Measurements from ENCODE around the gene IQCC. TPM values are rescaled to one million over a fixed set of nuclear protein-coding genes. Genes with fewer than 3 reads are reported as not detected.

Gene IQCC
- polyA plus RNA-seq, 1 of the 3 experiments (the other 2 are of a cell fraction), result 2.4 TPM

GRCh38 chr1:32221980-32222755 lies 16.7 kb downstream of the IQCC start, which contains the start of the genes EIF3I and TMEM234:
Gene EIF3I (plus strand): TSS chr1:32222407. CDS start chr1:32222442, 35 bp downstream.
Gene TMEM234 (minus strand): TSS chr1:32222353. CDS start chr1:32222322, 31 bp downstream.
- Histone ChIP-seq H3K79me2 (ENCODE audit: insufficient read depth) (peaks cover 66% of the 10 kb centered on the region), H3K9ac (peak within 1 kb of the TSS; percentile 99), H3F3A (replicated peaks; ENCODE audit: insufficient read depth) (no peaks in the 10 kb centered on the region), H4K20me1 (ENCODE audit: insufficient read depth) (no peaks in the 10 kb centered on the region), H3K27ac (ENCODE audit: low read depth in 2 of 2, low read length in 1 of 2) (peak within 1 kb of the TSS; percentile 79 to 83), H3K4me2 (peak within 1 kb of the TSS; percentile 90), H3K9me3 (no peaks in the 10 kb centered on the region), H3K4me3 (ENCODE audit: low read depth in 2 of 2, low read length in 1 of 2) (peak within 1 kb of the TSS; percentile 59 to 79), H3K36me3 (replicated peaks in 1 of 2; ENCODE audit: control insufficient read depth in 1 of 2, insufficient read depth in 2 of 2, low read length in 1 of 2) (peaks cover 17 to 33% of the 10 kb centered on the region in 2 experiments), H2AFZ (ENCODE audit: low read depth) (peak within 1 kb of the TSS; percentile 89), H3K27me3 (ENCODE audit: insufficient read depth) (no peaks in the 10 kb centered on the region), H3K9me2 (no peaks in the 10 kb centered on the region), H3K4me1 (ENCODE audit: control insufficient read depth in 1 of 2, insufficient read depth in 2 of 2, low read depth in 1 of 2, low read length in 1 of 2) (peaks cover 8 to 17% of the 10 kb centered on the region in 2 experiments; a peak in 3 of 4 replicates)
- peak; percentile 93 for DNase-seq
- 1% methylated on average over 29 of the region's 46 CpGs for WGBS (ENCODE audit: low lambda C conversion rate)
- ChIA-PET CTCF (interaction anchor here (1.1 to 4.3 kb wide), 2 partner anchors 18 to 151 kb away, joined by 3 to 20 read pairs; no protein-coding TSS in a partner anchor), POLR2A (interaction anchor here (1.4 kb wide), 1 partner anchor 9 kb away, joined by 3 read pairs; no protein-coding TSS in a partner anchor)
- no peak for TF ChIP-seq FOXJ3 (CRISPR knock-in tag; IDR thresholded peaks at IDR 0.05)
- no peak for TF ChIP-seq RFX5 (IDR thresholded peaks at IDR 0.05; ENCODE audit: low read length)
- TF ChIP-seq ZBTB33 (IDR thresholded peaks at IDR 0.05; ENCODE audit: borderline replicate concordance, low read depth), result 0 out of 2 replicates have a peak, but pooled peaks have one; percentile 29
- peak; percentile 94 for TF ChIP-seq ELF1 (IDR thresholded peaks at IDR 0.05)
- TF ChIP-seq RCOR1 (IDR thresholded peaks at IDR 0.05; ENCODE audit: low read length), result no peak
- TF ChIP-seq GABPA (IDR thresholded peaks at IDR 0.05; ENCODE audit: low read depth), result peak; percentile 95
- no peak for TF ChIP-seq EZH2phosphoT487 (IDR thresholded peaks at IDR 0.05; ENCODE audit: borderline replicate concordance, low read depth)
- TF ChIP-seq TAF1 (IDR thresholded peaks at IDR 0.05; ENCODE audit: borderline replicate concordance, low read depth, low read length), result peak; percentile 62; the same call in 1 of the 2 replicates
- TF ChIP-seq POLR2AphosphoS5 (IDR thresholded peaks at IDR 0.05; ENCODE audit: low read depth, low read length), result peak; percentile 95
- no peak for TF ChIP-seq JUND (IDR thresholded peaks at IDR 0.05)
- TF ChIP-seq IRF3 (IDR thresholded peaks at IDR 0.05; ENCODE audit: low read depth, low read length), result no peak
- TF ChIP-seq PBX3 (IDR thresholded peaks at IDR 0.05), result no peak
- no peak for TF ChIP-seq NFIC (IDR thresholded peaks at IDR 0.05; ENCODE audit: borderline replicate concordance)
- TF ChIP-seq REST (IDR thresholded peaks at IDR 0.05; ENCODE audit: low read depth, low read length), result no peak
- TF ChIP-seq MAX (IDR thresholded peaks at IDR 0.05; ENCODE audit: low read depth), result peak; percentile 97
- TF ChIP-seq EP300 (IDR thresholded peaks at IDR 0.05; ENCODE audit: borderline replicate concordance in 1 of 2, low read depth in 1 of 2, low read length in 1 of 2), result no peak
- no peak for TF ChIP-seq USF2 (IDR thresholded peaks at IDR 0.05; ENCODE audit: borderline replicate concordance, low read depth, low read length)
- no peak for TF ChIP-seq GATA2 (CRISPR knock-in tag; IDR thresholded peaks at IDR 0.05)
- peak; percentile 78; the same call in 1 of the 2 replicates for TF ChIP-seq YY1 (IDR thresholded peaks at IDR 0.05; ENCODE audit: low read depth)
- no peak for TF ChIP-seq USF1 (IDR thresholded peaks at IDR 0.05; ENCODE audit: borderline replicate concordance, low read depth)
